Sciatic nerve (tissue), 2 donors: ENCODE results near the gene SESN3. TPM values are rescaled to one million over a fixed set of nuclear protein-coding genes. Genes with fewer than 3 reads are reported as not detected.
"Not testable (repeated sequence)": the region's sequence is repeated elsewhere in the genome, so short reads cannot be mapped to it uniquely, and the experiment has no call there.

ENCODE experiments used
- ATAC-seq: fragments of 200-7000 bp; cut with Tn5 transposase; one replicate; pipeline ENCODE4 v1.9.1; 2020; ENCODE audit warnings: mild to moderate bottlenecking, moderate library complexity
- DNase-seq: peaks from one replicate; pipeline ENCODE4 v3.0.0-alpha.2; 2020; ENCODE audit warnings: low spot score
- intact Hi-C: fragments of 100-400 bp; cut with DNase I; formaldehyde crosslinking; loops from one replicate; pipeline ENCODE4 v1.14.2; 2022
- total RNA-seq: library from RNA; stranded (reverse); fragmentation: NEBNext Ultra II Directional; extraction: Animal tissue kit (Norgen Biotek cat#: 25700); gene quantifications from one replicate; pipeline ENCODE4 v1.2.1, GENCODE V29; 2021
- donor health status: DM: no; HTN: no; CAD: no.
- donor health status: DM: no; HTN: no; CAD: no.

SESN3 gene
- total RNA-seq, 1 donor from 2014 or later = 205 TPM

DNA sequence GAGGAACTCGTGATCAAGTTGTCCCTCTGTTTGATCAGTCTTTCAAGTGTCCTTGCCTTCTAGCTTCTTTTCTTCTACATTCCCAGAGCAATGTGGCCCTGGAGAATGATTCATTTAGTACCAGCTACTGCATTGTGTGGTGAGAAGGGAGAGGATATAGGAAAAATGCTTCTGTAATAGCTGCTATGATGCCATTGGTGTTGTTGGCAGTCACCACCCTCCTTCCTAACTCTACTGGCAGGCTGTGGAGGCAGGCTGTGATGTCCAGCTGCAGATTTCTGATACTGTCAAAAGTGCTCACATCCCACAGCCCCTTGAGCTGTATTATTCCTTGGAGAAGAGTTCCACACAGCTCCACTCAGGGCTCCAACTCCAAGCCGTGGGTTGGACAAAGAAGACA is 88.6 kb downstream of the SESN3 start:
- no peak for ATAC-seq
- intact Hi-C loops = loop anchor here (5.0 kb wide), 1 partner anchor 70 kb away; no protein-coding TSS in a partner anchor
- DNase-seq = no peak

DNA sequence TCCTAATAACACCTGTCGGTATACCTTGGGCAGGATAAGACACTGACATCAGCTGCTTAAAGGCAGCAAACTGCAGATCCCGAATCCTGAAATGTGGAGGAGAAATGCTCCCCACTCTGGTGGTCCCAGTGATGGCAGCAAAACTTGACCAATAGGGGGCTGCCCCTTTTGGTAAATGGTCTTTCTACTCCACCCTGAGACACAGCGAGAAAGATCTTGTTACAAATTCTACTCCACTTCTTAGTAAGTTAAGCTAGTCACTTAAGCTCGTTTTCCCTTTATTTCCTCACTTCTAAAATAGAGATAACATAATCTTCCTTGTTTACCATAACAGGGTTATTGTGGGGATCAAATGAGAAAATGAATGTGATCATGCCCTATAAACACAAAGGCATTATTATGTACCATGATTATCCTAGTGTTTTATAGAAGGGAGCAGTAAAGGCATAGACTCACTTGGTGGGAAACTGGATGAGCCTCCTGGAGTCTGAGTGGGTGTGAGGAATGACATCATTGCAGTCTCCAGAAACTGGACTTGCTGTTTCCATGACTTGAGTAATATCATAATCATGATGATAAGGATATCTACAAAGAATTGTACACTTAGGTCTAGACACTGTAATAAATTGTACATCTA is 90.5 kb downstream of the SESN3 start:
- DNase-seq (no peak), ATAC-seq (no peak)
- intact Hi-C loops = loop anchor here (5.0 kb wide), 1 partner anchor 68 kb away; no protein-coding TSS in a partner anchor

DNA sequence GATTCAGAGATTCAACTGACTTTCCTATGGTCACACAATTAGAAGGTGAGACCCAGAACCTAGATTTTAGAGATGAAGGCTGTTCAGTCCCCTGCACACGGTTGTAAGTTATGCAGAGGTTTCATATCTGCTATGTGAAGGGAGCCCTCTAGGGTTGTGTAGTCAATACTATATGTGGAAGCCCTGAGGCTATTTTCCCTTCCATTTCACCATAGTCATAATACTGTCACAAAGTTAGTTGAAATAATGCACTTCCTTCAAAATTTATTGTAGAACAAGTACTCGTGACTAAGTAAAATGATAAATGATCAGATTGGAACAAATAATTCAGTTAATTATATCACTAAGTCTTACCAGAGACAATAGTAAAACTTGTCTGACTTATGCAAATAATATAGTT is 92.6 kb downstream of the SESN3 start:
- intact Hi-C loops = no loop called here
- ATAC-seq (peak; percentile 71), DNase-seq (no peak)

DNA sequence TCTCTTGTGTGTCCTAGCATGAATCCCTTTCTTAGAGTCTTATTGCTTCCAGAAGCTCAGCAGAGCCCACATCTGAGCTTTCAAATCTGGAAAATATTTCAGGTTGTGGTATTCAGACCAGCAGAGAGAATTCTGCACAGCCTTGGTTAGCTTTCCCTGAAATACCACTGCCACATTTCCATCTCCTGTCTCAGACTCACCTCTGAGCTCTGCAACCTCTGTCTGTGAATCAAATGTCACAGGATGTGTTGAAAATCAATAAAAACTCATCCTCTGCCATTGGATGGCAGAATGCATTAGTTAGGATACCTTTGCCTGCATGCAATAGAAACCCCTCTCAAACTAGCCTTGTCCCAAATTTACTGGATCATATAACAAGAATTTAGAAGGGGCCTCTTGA is 93.7 kb downstream of the SESN3 start:
- intact Hi-C loops = no loop called here
- ATAC-seq (no peak), DNase-seq (no peak)

DNA sequence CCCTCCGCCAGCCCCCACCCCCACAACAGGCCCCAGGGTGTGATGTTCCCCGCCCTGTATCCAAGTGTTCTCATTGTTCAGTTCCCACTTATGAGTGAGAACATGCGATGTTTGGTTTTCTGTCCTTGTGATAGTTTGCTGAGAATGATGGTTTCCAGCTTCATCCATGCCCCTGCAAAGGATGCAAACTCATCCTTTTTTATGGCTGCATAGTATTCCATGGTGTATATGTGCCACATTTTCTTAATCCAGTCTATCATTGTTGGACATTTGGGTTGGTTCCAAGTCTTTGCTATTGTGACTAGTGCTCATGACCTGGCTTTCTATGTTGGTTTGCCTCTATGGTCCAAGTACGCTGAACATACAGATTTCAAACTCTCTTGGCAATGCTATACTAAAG is 94.3 kb downstream of the SESN3 start:
- DNase-seq, intact Hi-C loops, ATAC-seq: not testable (repeated sequence)

DNA sequence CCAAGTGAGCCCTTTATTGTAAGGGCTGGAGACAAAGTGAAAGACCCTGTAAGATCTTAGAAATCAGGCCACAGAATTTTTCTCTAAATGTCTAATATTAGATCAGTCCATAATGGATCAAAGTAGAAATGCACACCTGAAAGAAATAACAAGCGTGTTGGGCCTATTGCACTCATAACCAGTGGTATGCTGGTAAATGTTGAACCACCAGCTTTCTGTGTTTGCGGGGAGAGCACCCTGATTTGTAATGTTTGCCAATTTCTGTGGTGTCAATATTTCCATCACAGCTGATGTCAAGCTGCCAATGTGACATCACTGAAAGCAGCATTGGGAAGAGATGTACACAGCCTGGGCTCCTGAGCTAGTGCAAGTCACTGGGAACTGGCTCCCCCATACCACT is 95.1 kb downstream of the SESN3 start:
- ATAC-seq = no peak
- intact Hi-C loops = no loop called here
- DNase-seq = no peak

DNA sequence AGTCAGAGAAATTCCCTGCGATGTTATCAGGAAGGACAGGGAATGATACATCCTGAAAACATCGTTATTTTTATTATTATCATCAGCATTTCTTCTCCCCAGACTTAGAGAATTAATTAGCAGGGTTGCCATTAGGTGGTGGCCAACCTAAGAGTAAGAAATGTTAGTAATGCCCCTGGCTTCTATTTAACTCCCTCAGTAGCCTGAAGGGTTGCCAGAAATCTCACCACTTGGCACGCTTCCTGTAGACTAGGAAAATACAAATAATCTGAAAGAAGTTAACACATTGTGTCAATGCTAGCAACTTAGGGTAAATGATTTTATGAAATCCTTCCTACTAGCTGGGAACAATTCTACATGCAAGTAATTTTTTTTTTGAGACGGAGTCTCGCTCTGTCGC is 95.8 kb downstream of the SESN3 start:
- no peak for ATAC-seq
- intact Hi-C loops = no loop called here
- no peak for DNase-seq

DNA sequence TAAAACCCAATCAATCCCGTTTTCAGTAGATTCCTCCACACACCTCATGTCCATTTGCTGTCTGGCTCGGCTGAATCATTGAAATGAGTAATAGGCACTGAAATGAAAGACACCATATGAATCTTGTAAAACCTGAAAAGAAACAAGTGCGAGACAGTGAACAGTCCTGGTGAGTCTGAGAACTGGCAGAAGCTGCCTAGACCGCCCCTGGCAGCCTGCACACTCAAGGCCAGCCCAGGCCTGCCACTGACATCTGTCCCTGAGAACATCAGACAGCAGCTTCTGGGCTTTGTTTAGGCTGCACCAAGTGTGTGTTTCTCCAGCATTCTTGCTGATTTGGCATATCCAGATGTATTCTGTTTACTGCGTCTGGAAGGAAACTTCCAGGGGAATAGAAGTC is 96.5 kb downstream of the SESN3 start:
- intact Hi-C loops = no loop called here
- ATAC-seq (peak; percentile 63), DNase-seq (no peak)

DNA sequence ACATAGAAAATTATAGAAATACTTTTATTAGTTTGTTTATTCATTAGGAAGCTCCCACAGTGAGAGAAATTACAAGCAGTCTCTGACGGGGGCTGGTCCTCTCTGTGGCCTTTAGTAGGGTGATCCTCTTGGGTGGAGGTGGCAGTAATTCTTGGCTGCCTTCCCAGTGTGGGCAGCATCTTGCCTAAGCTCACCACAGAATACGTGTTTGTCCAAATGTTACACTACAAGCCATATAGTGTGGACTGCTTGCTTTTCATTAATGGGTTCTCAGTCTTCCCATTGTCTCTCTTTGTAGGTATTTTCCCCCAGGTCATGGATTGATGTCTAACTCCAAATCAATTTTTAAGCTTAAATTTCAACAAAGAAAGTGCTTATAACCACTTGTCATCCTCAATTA is 98.0 kb downstream of the SESN3 start:
- no peak for DNase-seq
- intact Hi-C loops = no loop called here
- no peak for ATAC-seq

DNA sequence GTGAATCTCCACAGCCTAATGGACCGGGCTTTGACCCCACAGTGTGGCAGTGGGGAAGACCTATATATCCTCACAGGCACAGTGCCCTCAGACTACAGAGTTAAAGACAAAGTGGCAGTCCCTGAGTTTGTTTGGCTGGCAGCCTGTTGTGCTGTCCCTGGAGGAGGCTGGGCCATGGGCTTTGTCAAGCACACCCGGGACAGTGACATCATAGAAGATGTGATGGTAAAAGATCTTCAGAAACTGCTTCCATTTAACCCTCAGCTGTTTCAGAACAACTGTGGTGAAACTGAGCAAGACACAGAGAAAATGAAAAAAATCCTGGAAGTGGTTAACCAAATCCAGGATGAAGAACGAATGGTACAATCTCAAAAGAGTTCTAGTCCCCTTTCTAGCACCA is 102.4 kb downstream of the SESN3 start:
- ATAC-seq (no peak), DNase-seq (no peak)
- intact Hi-C loops = no loop called here

DNA sequence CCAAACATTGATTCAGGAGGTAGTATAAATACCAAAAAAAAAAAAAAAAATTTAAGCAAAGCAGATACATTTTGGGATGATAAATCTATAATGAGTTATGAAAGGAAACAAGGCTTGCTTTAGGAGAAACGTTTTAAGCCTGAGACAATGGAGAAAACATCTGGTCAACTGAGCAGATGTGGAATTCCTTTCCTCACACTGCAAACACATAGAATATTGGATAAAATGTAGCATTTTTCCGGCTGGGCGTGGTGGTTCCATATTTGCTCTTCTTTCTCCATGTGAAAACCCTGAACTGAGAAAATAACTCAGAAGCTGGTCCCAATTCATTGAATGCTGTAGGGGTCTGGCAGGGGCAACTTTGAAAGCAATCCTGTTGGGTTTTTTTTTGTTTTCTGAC is 107.4 kb downstream of the SESN3 start:
- intact Hi-C loops = no loop called here
- DNase-seq (no peak), ATAC-seq (no peak)

DNA sequence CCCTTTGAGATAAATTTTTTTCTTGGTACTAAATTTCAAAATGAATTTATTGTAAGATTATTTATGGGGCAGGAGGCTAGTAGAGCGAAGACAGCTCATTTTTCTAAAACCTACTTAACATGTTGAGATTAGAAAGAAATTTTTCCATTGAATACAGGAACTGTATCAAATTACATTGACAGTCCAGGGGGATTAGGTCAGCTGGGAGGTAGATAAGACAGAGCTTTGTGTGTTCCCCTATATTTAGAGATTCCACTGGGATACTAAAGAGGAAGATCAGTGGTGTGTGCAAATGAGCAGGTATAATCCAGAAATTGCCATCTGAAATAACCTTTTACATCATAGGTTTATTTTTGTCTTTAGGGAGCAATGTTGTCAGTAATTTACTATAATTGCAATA is 109.3 kb downstream of the SESN3 start:
- ATAC-seq (no peak), DNase-seq (no peak)
- intact Hi-C loops = no loop called here

DNA sequence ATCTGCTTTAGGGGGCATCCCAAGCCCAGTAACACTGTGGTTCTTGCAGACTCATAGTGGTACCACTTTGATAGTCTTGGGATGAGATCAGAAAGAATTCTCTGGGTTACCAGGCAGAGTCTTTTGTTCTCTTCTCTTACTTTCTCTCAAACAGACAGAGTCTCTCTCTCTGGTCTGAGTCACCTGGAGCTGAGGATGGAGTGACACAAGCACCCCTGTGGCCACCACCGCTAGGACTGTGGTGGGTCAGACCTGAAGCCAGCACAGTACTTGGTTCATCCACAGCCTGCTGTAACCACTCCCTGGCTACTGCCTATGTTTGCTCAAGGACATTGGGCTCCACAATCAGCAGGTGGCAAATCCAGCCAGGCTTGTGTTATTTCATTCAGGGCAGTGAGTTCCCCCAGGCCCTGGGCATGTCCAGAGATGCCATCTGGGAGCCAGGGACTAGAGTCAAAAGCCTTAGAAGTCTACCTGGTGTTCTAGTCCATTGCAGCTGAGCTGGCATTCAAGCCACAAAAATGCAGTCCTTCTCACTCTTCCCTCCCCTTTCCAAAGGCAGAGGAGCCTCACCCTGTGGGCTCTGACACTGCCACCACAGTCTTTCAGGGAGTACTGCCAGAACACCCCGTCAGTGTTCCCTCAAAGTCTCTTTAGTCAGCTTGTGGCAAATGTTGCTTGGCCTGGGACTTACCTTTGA is 111.5 kb downstream of the SESN3 start:
- DNase-seq = no peak
- ATAC-seq = no peak
- intact Hi-C loops = no loop called here

DNA sequence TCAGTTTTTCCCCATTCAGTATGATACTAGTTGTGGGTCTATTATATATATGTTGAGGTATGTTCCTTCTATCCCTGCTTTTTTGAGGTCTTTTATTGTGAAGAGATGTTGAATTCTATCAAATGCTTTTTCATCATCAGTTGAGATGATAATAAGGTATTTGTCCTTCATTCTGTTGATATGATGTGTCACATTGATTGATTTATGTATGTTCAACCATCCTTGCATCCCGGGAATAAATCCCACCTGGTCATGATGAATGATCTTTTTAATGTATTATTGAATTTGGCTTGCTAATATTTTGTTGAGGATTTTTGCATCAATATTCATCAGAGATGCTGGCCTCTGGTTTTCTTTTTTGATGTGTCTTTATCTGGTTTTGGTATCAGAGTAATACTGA is 115.4 kb downstream of the SESN3 start:
- DNase-seq (no peak), ATAC-seq (no peak)
- intact Hi-C loops = no loop called here

Other genes starting within 250 kb of the SESN3 start
- gene KDM4E, start 205.9 kb downstream of the SESN3 start, total RNA-seq = not detected
- not detected for gene KDM4F, start 181.8 kb downstream of the SESN3 start, total RNA-seq
- 65.0 TPM for gene SRSF8, start 164.3 kb downstream of the SESN3 start, total RNA-seq
- 104 TPM for gene ENDOD1, start 141.4 kb downstream of the SESN3 start, total RNA-seq